ENCODE measurements around the gene LRCH3.

The LRCH3 gene

DNA sequence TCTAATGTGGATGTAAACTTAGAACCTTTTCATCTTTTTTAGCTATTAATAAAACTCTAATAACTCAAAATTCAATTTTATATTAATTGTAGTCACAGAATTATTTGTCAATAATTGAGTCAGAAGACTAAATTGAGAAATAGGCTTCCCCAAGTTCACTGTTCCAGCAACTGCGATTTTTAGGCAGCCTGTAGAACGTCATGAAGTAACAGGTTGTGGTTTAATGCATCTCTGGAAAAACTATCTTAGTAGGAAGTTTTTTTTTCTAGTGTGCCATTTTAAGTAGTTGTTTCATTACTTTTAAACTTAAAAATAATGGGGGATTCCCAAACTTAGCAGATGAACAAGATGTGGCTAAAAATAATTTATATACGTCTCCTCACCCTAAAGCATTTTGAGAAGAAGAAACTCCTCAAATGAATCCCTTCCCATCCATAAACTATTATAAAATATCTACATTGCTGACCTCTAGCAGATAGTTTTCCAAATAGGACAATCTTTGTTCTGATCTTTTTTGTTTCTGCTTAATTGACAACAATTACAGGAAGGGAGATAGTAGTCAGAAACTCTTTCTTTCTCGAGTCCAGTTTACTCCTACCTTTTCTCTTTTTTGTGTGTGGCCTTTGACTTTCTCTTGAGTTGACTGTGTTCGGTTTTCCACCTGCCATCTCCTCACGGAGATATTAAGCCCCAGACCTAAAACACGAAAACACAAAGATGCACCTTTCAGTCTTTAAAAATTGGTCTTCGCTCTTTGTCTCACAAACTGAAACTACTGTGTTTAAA, 43.1 kb downstream of the LRCH3 start:
- no peak for DNase-seq (ENCODE audit: low read depth in 2 of 2)

- no peak for DNase-seq (ENCODE audit: low read depth in 2 of 2)
These were observed 44.5 kb downstream of the LRCH3 start for GRCh38 chr3:197835509-197835908.

GRCh38 chr3:197836244-197836643, 45.2 kb downstream of the LRCH3 start:
- DNase-seq (ENCODE audit: low read depth in 2 of 2) = no peak

- no peak for DNase-seq (ENCODE audit: low read depth in 2 of 2)
These were observed 46.2 kb downstream of the LRCH3 start for GRCh38 chr3:197837282-197837681.

- no peak for DNase-seq (ENCODE audit: low read depth in 2 of 2)
These were observed 50.7 kb downstream of the LRCH3 start for GRCh38 chr3:197841789-197842188.

DNA sequence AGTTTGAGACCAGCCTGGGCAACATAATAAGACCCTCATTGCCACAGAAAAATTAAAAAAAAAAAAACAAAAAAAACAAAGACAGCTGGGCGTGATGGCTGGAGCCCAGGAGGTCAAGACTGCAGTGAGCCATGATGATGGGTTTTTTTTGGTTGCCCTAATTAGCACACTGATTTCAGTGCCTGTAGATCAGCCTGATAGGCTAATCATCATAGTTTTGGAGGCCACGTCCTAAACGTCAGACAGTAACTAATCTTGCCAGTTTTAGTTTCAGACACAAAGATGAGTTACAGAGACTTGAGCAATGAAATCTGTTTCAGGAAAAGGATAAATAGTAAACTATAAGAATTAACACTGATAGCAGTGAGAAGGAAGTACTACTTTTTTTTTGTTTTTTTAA, 55.4 kb downstream of the LRCH3 start:
- no peak for DNase-seq (ENCODE audit: low read depth in 2 of 2)

GRCh38 chr3:197847866-197848401, 56.9 kb downstream of the LRCH3 start:
- DNase-seq (ENCODE audit: low read depth in 2 of 2) = peak in 1 of 2 donors; percentile 5

GRCh38 chr3:197854596-197855343, 63.7 kb downstream of the LRCH3 start:
- no peak for DNase-seq (ENCODE audit: low read depth in 2 of 2)

DNA sequence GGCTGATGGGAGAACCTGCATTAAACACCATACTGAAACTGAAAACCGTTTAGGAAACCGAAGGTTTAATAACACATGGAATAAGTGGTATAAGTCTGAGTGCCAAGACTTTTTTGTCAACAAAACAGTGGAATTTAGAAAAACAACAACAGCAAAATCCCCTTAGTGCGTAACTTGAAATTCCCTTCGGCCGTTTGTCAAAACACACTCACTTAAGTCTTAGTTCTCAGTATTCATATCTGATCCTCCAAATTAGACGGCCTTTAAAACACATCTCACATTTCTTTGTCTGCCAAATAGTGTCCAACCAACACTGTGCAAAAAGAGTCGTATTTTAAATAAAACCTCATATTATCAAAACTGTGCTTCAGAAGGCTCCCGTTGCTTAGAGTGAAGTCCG, 64.5 kb downstream of the LRCH3 start:
- DNase-seq (ENCODE audit: low read depth in 2 of 2) = no peak

DNA sequence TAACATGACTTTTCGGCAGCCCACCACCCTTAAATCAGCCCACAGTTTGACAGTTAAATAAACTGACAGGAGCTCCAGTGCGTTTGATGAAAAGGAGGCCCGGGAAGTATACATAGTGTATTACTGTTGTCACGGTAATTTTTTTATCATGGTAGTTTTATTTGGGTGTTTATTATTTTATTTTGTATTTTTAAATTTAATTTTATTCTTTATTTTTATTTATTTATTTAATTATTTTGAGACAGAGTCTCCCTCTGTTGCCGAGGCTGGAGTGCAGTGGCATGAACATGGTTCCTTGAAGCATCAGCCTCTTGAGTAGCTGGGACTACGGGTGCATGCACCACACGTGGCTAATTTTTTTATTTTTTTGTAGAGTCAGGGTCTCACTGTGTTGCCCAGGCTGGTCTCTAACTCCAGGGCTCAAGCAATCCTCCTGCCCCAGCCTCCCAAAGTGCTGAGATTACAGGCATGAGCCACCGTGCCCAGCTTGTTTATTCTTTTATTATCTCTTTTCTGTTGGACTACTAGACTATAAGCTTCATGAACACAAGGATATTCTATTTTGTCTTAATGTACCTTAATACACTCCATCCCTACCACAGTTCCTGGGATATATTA, 65.3 kb downstream of the LRCH3 start:
- no peak for DNase-seq (ENCODE audit: low read depth in 2 of 2)

- DNase-seq (ENCODE audit: low read depth in 2 of 2) = no peak
These were observed 67.1 kb downstream of the LRCH3 start for GRCh38 chr3:197858133-197858532.

- no peak for DNase-seq (ENCODE audit: low read depth in 2 of 2)
These were observed 67.5 kb downstream of the LRCH3 start for GRCh38 chr3:197858598-197858997.

DNA sequence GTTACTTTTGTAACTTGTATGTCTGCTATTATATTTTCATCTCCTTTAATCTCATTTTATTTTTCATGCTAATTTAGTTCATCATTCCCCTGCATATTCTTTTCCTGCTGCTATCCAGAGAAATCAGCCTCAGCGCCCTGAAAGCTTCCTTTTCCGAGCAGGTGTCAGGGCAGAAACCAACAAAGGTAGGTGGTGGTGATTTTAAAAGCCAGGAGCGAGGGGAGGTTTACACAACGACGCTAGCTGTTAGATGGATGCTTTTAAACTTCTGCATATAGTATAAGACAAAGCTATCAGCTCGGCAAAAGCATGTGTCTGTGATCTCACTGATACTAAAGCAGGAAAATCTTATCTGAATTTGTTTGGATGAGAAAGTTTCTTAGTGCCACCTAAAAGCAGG, 75.0 kb downstream of the LRCH3 start:
- DNase-seq (ENCODE audit: low read depth in 2 of 2) = no peak

DNA sequence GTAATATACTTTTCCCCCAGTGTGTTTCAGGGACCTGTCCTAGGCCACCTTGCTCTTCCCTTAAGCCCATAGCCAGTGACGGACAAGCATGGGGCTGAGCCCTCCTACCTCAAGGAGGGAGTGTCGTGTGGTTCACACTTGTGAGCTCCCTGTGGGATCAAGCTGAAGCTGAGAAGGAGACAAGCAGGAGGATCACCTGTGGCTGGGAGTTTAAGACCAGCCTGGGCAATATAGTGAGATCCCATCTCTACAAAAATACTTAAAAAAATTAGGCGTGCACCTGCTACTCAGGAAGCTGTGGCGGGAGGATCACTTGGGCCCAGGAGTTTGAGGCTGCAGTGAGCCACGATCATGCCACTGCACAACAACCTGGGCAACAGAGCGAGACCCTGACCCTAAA, 82.3 kb downstream of the LRCH3 start:
- no peak for DNase-seq (ENCODE audit: low read depth in 2 of 2)

DNA sequence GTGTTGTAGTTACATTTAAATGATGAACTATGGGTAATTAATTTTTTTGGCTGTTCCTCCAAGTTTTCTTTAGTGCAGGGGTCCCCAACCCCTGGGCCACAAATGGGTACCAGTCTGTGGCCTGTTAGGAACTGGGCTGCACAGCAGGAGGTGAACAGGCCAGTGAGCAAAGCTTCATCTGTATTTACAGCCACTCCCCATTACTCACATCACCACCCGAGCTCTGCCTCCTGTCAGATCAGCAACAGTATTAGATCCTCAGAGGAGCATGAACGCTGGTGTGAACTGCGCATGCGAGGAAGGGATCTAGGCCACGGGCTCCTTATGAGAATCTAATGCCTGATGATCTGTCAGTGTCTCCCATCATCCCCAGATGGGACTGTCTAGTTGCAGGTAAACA, 83.0 kb downstream of the LRCH3 start:
- DNase-seq (ENCODE audit: low read depth in 2 of 2) = no peak

GRCh38 chr3:197874653-197875052, 83.6 kb downstream of the LRCH3 start:
- no peak for DNase-seq (ENCODE audit: low read depth in 2 of 2)

GRCh38 chr3:197877902-197878301, 86.8 kb downstream of the LRCH3 start:
- DNase-seq (ENCODE audit: low read depth in 2 of 2) = no peak

GRCh38 chr3:197878427-197878826, 87.4 kb downstream of the LRCH3 start:
- DNase-seq (ENCODE audit: low read depth in 2 of 2) = peak; percentile 33 to 51

DNA sequence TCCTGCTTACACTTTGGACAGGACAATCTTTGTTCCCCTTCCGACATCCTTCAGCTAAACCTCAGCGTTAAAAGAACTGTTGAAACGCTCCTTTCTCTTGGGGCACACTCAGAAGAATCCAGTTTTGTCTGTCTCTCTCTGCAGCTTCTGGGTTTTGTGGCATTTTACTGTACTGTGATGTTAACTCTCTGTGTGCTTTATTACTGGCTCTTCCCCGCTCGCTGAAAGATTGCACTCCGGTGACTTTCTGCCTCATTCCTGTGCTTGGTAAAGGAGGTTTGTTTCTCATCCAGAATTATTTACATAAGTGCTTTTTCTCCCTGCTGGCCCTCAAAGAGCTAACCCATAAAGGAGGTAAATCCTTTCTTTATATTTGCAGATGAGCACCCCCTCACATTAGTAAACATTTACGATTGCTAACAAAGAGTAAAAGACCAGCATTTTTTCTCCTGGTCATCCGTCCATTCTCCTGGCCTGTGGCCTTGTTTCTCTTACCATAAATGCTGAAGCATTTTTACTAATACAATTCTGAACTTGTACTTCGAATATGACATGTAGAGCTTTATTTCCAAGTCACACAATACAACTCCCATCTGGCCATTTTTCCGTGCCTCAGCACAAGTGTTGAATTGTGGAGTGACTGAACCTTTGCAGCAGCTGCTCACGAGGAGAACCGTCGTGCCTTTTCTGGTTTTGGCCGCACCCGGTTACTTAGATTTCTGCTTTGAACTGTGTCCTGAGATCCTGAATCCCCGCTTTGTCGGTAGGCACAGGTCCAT, 89.6 kb downstream of the LRCH3 start:
- no peak for DNase-seq (ENCODE audit: low read depth in 2 of 2)

- DNase-seq (ENCODE audit: low read depth in 2 of 2) = no peak
These were observed 90.4 kb downstream of the LRCH3 start for GRCh38 chr3:197881270-197881969.

DNA sequence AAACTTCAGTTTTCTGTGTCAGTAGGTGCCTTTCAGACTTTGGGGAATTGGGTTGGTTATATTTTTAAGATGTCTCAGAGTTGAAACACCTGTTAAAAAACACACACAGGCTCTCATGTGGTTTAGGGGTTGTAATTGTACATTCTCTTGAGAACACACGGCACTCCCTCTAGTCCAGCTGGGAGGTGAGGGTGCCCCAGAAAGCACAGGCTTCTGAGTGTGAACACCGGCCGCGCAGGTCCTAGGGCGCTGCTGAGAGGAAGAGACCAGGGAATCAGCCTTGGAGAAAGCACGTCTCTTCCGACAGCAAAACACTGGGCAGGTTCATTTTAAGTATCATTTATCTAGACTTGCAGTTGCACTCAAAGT, 90.9 kb downstream of the LRCH3 start:
- no peak for DNase-seq (ENCODE audit: low read depth in 2 of 2)

Measured in activated CD4-positive, alpha-beta T cell treated with anti-CD3 and anti-CD28 coated beads for 24 hours (primary cell).